ENCODE measurements around the gene EGFL7. TPM values are rescaled to one million over a fixed set of nuclear protein-coding genes. Genes with fewer than 3 reads are reported as not detected.

The EGFL7 gene
- total and polyA plus RNA-seq, 2 of the 13 experiments (the other 11 are each of a cell fraction or from before 2014, with no cell fraction given): 0.20 to 5.1 TPM

DNA sequence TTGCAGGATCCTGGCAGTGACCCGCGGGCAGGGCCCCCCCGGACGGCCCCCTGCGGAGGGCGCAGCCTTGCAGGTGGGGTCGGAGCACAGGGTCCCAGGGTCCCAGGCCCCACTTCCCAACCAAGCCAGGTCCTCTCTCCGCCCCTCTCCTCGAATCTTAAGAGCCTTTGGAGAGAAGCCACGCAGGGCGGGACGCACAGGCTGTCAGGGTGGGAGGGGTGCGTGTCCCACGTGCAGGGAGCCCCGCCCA, 18.4 kb upstream of the EGFL7 start (continued):
- TF ChIP-seq, protein P1, sequence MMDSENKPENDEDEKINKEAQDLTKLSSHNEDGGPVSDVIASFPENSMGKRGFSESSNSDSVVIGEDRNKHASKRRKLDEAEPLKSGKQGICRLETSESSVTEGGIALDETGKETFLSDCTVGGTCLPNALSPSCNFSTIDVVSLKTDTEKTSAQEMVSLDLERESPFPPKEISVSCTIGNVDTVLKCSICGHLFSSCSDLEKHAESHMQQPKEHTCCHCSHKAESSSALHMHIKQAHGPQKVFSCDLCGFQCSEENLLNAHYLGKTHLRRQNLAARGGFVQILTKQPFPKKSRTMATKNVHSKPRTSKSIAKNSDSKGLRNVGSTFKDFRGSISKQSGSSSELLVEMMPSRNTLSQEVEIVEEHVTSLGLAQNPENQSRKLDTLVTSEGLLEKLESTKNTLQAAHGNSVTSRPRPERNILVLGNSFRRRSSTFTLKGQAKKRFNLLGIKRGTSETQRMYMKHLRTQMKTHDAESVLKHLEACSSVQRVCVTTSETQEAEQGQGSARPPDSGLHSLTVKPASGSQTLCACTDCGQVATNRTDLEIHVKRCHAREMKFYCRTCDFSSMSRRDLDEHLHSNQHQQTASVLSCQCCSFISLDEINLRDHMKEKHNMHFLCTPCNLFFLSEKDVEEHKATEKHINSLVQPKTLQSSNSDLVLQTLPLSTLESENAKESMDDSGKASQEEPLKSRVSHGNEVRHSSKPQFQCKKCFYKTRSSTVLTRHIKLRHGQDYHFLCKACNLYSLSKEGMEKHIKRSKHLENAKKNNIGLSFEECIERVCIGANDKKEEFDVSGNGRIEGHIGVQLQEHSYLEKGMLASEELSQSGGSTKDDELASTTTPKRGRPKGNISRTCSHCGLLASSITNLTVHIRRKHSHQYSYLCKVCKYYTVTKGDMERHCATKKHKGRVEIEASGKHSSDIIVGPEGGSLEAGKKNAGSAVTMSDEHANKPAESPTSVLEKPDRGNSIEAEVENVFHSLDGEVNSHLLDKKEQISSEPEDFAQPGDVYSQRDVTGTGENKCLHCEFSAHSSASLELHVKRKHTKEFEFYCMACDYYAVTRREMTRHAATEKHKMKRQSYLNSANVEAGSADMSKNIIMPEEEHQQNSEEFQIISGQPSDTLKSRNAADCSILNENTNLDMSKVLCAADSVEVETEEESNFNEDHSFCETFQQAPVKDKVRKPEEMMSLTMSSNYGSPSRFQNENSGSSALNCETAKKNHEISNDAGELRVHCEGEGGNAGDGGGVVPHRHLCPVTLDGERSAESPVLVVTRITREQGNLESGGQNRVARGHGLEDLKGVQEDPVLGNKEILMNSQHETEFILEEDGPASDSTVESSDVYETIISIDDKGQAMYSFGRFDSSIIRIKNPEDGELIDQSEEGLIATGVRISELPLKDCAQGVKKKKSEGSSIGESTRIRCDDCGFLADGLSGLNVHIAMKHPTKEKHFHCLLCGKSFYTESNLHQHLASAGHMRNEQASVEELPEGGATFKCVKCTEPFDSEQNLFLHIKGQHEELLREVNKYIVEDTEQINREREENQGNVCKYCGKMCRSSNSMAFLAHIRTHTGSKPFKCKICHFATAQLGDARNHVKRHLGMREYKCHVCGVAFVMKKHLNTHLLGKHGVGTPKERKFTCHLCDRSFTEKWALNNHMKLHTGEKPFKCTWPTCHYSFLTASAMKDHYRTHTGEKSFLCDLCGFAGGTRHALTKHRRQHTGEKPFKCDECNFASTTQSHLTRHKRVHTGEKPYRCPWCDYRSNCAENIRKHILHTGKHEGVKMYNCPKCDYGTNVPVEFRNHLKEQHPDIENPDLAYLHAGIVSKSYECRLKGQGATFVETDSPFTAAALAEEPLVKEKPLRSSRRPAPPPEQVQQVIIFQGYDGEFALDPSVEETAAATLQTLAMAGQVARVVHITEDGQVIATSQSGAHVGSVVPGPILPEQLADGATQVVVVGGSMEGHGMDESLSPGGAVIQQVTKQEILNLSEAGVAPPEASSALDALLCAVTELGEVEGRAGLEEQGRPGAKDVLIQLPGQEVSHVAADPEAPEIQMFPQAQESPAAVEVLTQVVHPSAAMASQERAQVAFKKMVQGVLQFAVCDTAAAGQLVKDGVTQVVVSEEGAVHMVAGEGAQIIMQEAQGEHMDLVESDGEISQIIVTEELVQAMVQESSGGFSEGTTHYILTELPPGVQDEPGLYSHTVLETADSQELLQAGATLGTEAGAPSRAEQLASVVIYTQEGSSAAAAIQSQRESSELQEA (CRISPR knock-in tag; IDR thresholded peaks at IDR 0.05; ENCODE audit: not compliant biosample characterization): no peak
- no peak for TF ChIP-seq XRCC5 (optimal IDR thresholded peaks at IDR 0.05; ENCODE audit: low read length)
- TF ChIP-seq, protein P2, sequence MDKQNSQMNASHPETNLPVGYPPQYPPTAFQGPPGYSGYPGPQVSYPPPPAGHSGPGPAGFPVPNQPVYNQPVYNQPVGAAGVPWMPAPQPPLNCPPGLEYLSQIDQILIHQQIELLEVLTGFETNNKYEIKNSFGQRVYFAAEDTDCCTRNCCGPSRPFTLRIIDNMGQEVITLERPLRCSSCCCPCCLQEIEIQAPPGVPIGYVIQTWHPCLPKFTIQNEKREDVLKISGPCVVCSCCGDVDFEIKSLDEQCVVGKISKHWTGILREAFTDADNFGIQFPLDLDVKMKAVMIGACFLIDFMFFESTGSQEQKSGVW (CRISPR knock-in tag; IDR thresholded peaks at IDR 0.05; ENCODE audit: borderline replicate concordance): no peak
- TF ChIP-seq ZBTB7B (CRISPR knock-in tag; IDR thresholded peaks at IDR 0.05): no peak
- TF ChIP-seq, protein P3, sequence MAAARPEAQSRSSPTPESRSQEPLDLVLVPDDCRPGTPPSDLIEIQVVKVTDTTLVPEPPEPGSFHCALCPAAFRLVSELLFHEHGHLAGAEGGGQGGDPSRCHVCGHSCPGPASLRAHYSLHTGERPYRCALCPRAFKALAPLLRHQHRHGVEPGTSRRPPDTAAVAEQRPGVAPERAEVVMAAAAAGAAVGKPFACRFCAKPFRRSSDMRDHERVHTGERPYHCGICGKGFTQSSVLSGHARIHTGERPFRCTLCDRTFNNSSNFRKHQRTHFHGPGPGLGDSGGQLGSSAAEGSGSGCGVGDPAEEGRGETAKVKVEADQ (CRISPR knock-in tag; IDR thresholded peaks at IDR 0.05; ENCODE audit: borderline replicate concordance): 0 out of 2 replicates have a peak, but pooled peaks have one; percentile 40
- TF ChIP-seq, protein P4, sequence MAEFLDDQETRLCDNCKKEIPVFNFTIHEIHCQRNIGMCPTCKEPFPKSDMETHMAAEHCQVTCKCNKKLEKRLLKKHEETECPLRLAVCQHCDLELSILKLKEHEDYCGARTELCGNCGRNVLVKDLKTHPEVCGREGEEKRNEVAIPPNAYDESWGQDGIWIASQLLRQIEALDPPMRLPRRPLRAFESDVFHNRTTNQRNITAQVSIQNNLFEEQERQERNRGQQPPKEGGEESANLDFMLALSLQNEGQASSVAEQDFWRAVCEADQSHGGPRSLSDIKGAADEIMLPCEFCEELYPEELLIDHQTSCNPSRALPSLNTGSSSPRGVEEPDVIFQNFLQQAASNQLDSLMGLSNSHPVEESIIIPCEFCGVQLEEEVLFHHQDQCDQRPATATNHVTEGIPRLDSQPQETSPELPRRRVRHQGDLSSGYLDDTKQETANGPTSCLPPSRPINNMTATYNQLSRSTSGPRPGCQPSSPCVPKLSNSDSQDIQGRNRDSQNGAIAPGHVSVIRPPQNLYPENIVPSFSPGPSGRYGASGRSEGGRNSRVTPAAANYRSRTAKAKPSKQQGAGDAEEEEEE (CRISPR knock-in tag; IDR thresholded peaks at IDR 0.05; ENCODE audit: borderline replicate concordance): no peak
- TF ChIP-seq, protein P5, sequence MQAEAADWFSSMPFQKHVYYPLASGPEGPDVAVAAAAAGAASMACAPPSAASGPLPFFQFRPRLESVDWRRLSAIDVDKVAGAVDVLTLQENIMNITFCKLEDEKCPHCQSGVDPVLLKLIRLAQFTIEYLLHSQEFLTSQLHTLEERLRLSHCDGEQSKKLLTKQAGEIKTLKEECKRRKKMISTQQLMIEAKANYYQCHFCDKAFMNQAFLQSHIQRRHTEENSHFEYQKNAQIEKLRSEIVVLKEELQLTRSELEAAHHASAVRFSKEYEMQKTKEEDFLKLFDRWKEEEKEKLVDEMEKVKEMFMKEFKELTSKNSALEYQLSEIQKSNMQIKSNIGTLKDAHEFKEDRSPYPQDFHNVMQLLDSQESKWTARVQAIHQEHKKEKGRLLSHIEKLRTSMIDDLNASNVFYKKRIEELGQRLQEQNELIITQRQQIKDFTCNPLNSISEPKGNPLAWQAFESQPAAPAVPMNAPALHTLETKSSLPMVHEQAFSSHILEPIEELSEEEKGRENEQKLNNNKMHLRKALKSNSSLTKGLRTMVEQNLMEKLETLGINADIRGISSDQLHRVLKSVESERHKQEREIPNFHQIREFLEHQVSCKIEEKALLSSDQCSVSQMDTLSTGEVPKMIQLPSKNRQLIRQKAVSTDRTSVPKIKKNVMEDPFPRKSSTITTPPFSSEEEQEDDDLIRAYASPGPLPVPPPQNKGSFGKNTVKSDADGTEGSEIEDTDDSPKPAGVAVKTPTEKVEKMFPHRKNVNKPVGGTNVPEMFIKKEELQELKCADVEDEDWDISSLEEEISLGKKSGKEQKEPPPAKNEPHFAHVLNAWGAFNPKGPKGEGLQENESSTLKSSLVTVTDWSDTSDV (CRISPR knock-in tag; IDR thresholded peaks at IDR 0.05): no peak
- no peak for TF ChIP-seq AKAP8 (CRISPR knock-in tag; IDR thresholded peaks at IDR 0.05)
- TF ChIP-seq MXI1 (IDR thresholded peaks at IDR 0.05; ENCODE audit: borderline replicate concordance, low read depth, low read length): 0 out of 3 replicates have a peak, but pooled peaks have one; percentile 46
- no peak for TF ChIP-seq ZFP1 (CRISPR knock-in tag; IDR thresholded peaks at IDR 0.05)
- TF ChIP-seq ZNF343 (CRISPR knock-in tag; IDR thresholded peaks at IDR 0.05): no peak
- no peak for TF ChIP-seq ZSCAN20 (CRISPR knock-in tag; IDR thresholded peaks at IDR 0.05; ENCODE audit: borderline replicate concordance)
- TF ChIP-seq ZNF20 (CRISPR knock-in tag; IDR thresholded peaks at IDR 0.05): no peak
- TF ChIP-seq CHCHD3 (CRISPR knock-in tag; IDR thresholded peaks at IDR 0.05): 0 out of 2 replicates have a peak, but pooled peaks have one; percentile 44
- TF ChIP-seq CREB1 (IDR thresholded peaks at IDR 0.05): no peak
- no peak for TF ChIP-seq CREB1 (CRISPR knock-in tag; IDR thresholded peaks at IDR 0.05)
- no peak for TF ChIP-seq ZFP90 (CRISPR knock-in tag; IDR thresholded peaks at IDR 0.05; ENCODE audit: borderline replicate concordance)

All from HepG2 (cell line).